Progenitor cell of endocrine pancreas (in vitro differentiated cells): ENCODE data around the gene LPIN2. TPM values are rescaled to one million over a fixed set of nuclear protein-coding genes. Genes with fewer than 3 reads are reported as not detected.
A peak's percentile ranks its signal among the peaks of the same experiment; 100 is the strongest.

Experiments used
- DNase-seq: peaks from one replicate; pipeline ENCODE4 v3.0.0; 2021; ENCODE audit warnings: low spot score; ENCODE audit not compliant: unreplicated experiment
- H3K27ac Mint-ChIP-seq: 2 replicates; pipeline ENCODE4 v1.8.0; 2021; ENCODE audit warnings: mild to moderate bottlenecking, moderate library complexity, mixed read lengths
- H3K27me3 Mint-ChIP-seq: 2 replicates; pipeline ENCODE4 v1.8.0; 2021; ENCODE audit warnings: mixed read lengths
- H3K36me3 Mint-ChIP-seq: 2 replicates; pipeline ENCODE4 v1.8.0; 2022; ENCODE audit warnings: mixed read lengths; ENCODE audit not compliant: insufficient read depth
- H3K4me1 Mint-ChIP-seq: 2 replicates; pipeline ENCODE4 v1.8.0; 2021; ENCODE audit warnings: low read depth, mixed read lengths
- H3K4me3 Mint-ChIP-seq: 2 replicates; pipeline ENCODE4 v1.8.0; 2021; ENCODE audit warnings: low read depth, mild to moderate bottlenecking, moderate library complexity, mixed read lengths
- H3K9me3 Mint-ChIP-seq: 2 replicates; pipeline ENCODE4 v1.8.0; 2021; ENCODE audit warnings: low read depth, mixed read lengths
- total RNA-seq: library from RNA; stranded (reverse); gene quantifications from 2 replicates; pipeline ENCODE4 v1.2.1, GENCODE V29; 2021
- TF ChIP-seq, protein P1 (sequence below): fragments of 200-600 bp; sonication (generic); IDR thresholded peaks from one replicate; pipeline ENCODE4 v1.5.0; 2021; ENCODE audit warnings: antibody characterized with exemption, mild to moderate bottlenecking; ENCODE audit not compliant: unreplicated experiment

The LPIN2 gene
- total RNA-seq, 1 donor from 2014 or later: 25.9 TPM

DNA sequence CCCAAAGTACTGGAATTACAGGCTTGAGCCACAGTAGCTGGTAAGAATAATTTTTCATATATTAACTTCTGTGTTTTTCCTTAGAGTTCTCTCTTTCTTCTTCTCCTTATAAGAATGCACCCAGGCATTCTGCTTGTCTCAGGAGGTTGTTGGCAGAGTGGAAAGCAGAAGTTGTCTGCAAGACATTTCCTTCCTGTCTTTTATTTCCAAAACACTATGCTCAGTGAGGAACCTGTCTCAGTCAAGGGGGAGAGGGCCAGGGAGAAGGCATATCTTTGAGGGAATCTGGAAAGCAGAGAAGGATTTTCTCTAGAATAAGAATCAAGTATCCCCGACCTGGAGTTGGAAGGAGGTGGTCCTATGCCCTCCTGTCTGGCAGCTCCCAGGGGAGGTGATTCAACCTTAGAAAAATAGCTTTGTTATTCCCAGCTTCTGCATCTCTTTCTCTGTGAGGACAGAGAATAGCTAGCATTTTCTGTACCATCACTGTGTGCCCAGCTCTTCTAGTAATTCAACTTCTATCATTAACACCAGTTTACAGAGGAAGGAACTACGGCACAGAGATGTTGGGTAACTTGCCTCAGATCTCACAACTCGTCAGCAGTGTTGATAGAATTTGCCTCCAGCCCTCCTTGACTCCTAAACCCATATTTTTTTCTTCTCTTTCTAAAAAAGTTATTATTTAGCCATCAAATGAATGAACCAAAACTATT lies 3.8 kb upstream of the LPIN2 start:
- H3K27ac Mint-ChIP-seq: no peak overlapping the region
- no peaks in the 10 kb centered on the region for H3K9me3 Mint-ChIP-seq
- TF ChIP-seq, protein P1, sequence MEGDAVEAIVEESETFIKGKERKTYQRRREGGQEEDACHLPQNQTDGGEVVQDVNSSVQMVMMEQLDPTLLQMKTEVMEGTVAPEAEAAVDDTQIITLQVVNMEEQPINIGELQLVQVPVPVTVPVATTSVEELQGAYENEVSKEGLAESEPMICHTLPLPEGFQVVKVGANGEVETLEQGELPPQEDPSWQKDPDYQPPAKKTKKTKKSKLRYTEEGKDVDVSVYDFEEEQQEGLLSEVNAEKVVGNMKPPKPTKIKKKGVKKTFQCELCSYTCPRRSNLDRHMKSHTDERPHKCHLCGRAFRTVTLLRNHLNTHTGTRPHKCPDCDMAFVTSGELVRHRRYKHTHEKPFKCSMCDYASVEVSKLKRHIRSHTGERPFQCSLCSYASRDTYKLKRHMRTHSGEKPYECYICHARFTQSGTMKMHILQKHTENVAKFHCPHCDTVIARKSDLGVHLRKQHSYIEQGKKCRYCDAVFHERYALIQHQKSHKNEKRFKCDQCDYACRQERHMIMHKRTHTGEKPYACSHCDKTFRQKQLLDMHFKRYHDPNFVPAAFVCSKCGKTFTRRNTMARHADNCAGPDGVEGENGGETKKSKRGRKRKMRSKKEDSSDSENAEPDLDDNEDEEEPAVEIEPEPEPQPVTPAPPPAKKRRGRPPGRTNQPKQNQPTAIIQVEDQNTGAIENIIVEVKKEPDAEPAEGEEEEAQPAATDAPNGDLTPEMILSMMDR: no peak
- no peak for DNase-seq
- H3K4me1 Mint-ChIP-seq: peaks cover 8% of the 10 kb centered on the region
- peaks cover 7% of the 10 kb centered on the region for H3K27me3 Mint-ChIP-seq
- no peaks in the 10 kb centered on the region for H3K36me3 Mint-ChIP-seq
- no peak overlapping the region for H3K4me3 Mint-ChIP-seq

DNA sequence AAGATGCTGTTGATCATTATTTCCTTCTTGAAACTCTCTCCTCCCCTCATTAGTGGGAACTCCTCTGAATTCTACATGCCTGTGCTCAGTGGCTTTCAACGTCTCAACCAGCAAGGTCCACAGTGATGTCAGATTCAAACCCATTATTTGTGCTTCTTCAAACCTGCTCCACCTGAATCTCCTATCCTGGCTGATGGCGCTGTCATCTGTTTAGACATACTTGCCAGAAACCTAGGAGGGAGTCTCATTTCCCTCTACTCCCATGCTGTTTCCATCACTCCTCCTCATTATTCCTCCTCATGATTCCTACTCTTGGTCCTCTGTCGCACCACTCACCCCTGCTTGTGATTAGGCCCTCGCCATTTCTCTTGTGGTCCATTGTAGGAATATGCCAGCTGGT lies 2.9 kb upstream of the LPIN2 start:
- H3K4me3 Mint-ChIP-seq: peak overlapping the region; percentile 12
- H3K36me3 Mint-ChIP-seq: no peaks in the 10 kb centered on the region
- H3K27ac Mint-ChIP-seq: no peak overlapping the region
- DNase-seq: no peak
- no peaks in the 10 kb centered on the region for H3K9me3 Mint-ChIP-seq
- H3K27me3 Mint-ChIP-seq: peaks cover 7% of the 10 kb centered on the region
- TF ChIP-seq, protein P1: no peak
- H3K4me1 Mint-ChIP-seq: peaks cover 12% of the 10 kb centered on the region

DNA sequence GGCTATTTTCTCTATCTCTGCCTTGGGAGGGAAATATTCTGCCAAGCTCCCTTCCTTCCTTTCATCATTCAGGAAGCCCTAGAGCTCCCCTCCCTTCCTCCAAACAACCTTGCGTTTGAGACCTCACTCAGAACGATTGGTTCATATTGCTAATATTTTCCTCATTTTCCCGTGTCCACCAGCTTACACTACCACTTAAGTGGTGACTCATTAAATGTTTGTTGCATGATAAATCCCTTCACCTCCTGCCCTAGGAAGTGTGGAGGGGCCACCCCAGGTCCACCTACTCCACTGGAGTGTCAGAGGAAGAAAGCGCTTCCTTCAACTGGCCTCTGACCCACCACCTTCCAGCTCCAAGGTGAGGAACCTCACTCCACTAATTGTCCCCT lies 2.3 kb upstream of the LPIN2 start:
- DNase-seq: no peak
- H3K27me3 Mint-ChIP-seq: peaks cover 7% of the 10 kb centered on the region
- no peak overlapping the region for H3K27ac Mint-ChIP-seq
- TF ChIP-seq, protein P1: no peak
- H3K4me3 Mint-ChIP-seq: no peak overlapping the region
- peaks cover 16% of the 10 kb centered on the region for H3K4me1 Mint-ChIP-seq
- peaks cover 4% of the 10 kb centered on the region for H3K36me3 Mint-ChIP-seq
- no peaks in the 10 kb centered on the region for H3K9me3 Mint-ChIP-seq

DNA sequence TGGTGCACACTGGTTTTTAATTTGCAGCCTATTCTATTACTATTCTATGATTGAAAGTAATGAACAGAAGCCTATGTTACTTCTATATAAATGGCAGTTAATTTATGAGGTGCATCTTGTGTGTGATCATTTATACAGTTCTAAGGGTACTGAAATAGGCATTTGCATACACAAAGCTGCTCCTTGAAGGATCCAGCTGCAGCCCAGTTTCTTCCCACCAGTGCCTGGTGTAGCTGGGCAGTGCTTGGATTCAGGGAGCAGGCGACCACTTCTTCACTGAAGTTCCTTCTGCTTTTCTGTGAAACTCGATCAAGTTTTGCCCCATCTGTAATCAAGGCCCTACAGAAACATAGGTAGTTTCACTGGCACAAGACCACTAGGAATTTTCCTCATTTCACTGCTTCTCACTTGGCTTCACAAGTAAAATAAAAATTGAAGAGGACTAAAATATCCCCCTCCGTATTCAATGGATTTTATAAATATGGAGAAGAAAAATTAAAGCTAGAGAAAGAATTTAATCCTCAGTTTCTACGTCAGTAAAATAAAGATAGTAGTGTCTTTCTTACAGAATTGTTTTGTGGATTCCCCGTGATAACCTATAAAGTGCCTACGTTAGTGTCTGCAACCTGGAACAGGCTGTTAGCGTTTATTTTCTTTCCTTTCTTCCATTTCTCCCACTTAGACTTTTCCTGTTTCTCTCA lies 1.7 kb upstream of the LPIN2 start:
- Mint-ChIP-seq H3K36me3 (peaks cover 8% of the 10 kb centered on the region), H3K9me3 (no peaks in the 10 kb centered on the region), H3K27ac (no peak overlapping the region), H3K4me3 (no peak overlapping the region), H3K4me1 (peaks cover 16% of the 10 kb centered on the region), H3K27me3 (peaks cover 7% of the 10 kb centered on the region)
- TF ChIP-seq, protein P1: no peak
- no peak for DNase-seq

DNA sequence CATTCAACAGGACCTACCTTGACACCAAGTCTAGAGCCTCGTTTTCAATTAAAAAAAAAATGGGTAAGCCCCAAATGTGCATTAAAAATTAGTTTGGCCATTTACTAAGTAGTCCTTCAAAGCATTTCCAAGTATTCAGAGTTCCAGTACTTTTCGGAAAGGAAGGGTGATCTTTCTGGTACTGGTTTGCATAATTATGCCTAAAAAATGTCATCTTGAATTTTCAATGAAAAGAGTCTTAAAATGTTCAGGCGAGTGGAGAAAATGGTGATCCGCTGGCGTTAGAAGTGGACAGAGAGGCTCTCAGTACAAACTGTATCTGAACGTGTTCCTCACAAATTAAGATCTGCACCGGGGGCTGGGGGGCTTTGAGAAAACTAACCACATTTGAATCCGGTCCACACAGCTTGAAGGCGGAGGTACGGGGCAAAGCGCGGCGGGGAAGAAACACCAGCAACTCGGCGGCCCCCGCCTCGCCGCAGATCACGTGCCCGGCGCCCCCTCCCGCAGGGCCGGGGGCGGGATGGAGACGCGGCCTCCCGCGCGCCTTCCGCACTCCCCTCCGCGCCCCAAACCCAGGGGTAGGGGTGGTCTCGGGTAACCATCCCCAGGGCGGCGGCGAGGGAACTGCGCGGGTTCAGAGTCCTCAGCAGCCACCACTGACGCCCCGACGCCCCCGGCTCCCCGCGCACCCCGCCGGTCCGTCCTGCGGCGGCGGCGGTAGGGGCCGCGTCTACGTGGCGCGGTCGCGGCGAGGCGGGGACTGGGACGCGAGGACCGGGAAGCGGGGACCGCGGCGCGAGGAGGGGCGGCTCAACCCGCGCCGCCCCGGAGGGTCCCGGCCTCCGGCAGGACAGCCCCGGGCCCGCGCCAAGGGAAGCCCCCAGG lies 564 bp downstream of the LPIN2 start:
- DNase-seq: peak; percentile 51
- TF ChIP-seq, protein P1: no peak
- peaks cover 15% of the 10 kb centered on the region for H3K36me3 Mint-ChIP-seq
- no peaks in the 10 kb centered on the region for H3K9me3 Mint-ChIP-seq
- H3K4me3 Mint-ChIP-seq: peak overlapping the region; percentile 96
- H3K27ac Mint-ChIP-seq: peak overlapping the region; percentile 94
- peaks cover 7% of the 10 kb centered on the region for H3K27me3 Mint-ChIP-seq
- H3K4me1 Mint-ChIP-seq: peaks cover 16% of the 10 kb centered on the region
